GM23338 (cell line): ENCODE measurements around the gene KHSRP. TPM values are rescaled to one million over a fixed set of nuclear protein-coding genes. Genes with fewer than 3 reads are reported as not detected.

ENCODE experiments used
- ATAC-seq: fragments of 200-7000 bp; cut with Tn5 transposase; 3 replicates; pipeline ENCODE4 v1.9.1; 2020
- DNase-seq: peaks from one replicate; pipeline ENCODE4 v3.0.0-alpha.2; 2015; ENCODE audit warnings: low spot score
- H2AFZ ChIP-seq: fragments of 200-600 bp; sonication (generic); 2 replicates; pipeline ENCODE4 v1.8.0; 2016; ENCODE audit warnings: antibody characterized with exemption, mild to moderate bottlenecking, moderate library complexity
- H3F3A ChIP-seq: fragments of 200-600 bp; sonication (generic); replicated peaks from 2 replicates; pipeline ENCODE4 v1.8.0; 2017; ENCODE audit warnings: antibody characterized with exemption, mixed run types, low read depth
- H3K27ac ChIP-seq: fragments of 200-600 bp; sonication (generic); 2 replicates; pipeline ENCODE4 v1.6.1; 2016; ENCODE audit warnings: low read depth
- H3K27me3 ChIP-seq: fragments of 200-600 bp; sonication (generic); 2 replicates; pipeline ENCODE4 v1.8.0; 2016; ENCODE audit warnings: mild to moderate bottlenecking, mixed run types, moderate library complexity; ENCODE audit not compliant: insufficient read depth
- H3K36me3 ChIP-seq: fragments of 200-600 bp; sonication (generic); 2 replicates; pipeline ENCODE4 v1.8.0; 2016; ENCODE audit warnings: mild to moderate bottlenecking; ENCODE audit not compliant: insufficient read depth
- H3K4me1 ChIP-seq: fragments of 200-600 bp; sonication (generic); 2 replicates; pipeline ENCODE4 v1.8.0; 2016; ENCODE audit warnings: mild to moderate bottlenecking, moderate library complexity; ENCODE audit not compliant: insufficient read depth
- H3K4me2 ChIP-seq: fragments of 200-600 bp; sonication (generic); 2 replicates; pipeline ENCODE4 v1.7.1; 2017; ENCODE audit warnings: mixed run types
- H3K4me3 ChIP-seq: fragments of 200-600 bp; sonication (generic); 2 replicates; pipeline ENCODE4 v1.6.1; 2016; ENCODE audit warnings: mixed run types
- H3K79me2 ChIP-seq: fragments of 200-600 bp; sonication (generic); replicated peaks from 2 replicates; pipeline ENCODE4 v1.8.0; 2017; ENCODE audit warnings: mild to moderate bottlenecking; ENCODE audit not compliant: insufficient read depth
- H3K9me2 ChIP-seq: fragments of 200-600 bp; sonication (generic); 2 replicates; pipeline ENCODE4 v1.8.0; 2017; ENCODE audit not compliant: insufficient read depth
- H4K20me1 ChIP-seq: fragments of 200-600 bp; sonication (generic); replicated peaks from 2 replicates; pipeline ENCODE4 v1.8.0; 2017; ENCODE audit warnings: mild to moderate bottlenecking; ENCODE audit not compliant: insufficient read depth
- H3K27ac Mint-ChIP-seq: 2 replicates; pipeline ENCODE4 v1.8.0; 2020; ENCODE audit warnings: inconsistent platforms, mild to moderate bottlenecking, moderate library complexity, mixed read lengths
- H3K27me3 Mint-ChIP-seq: 3 replicates; pipeline ENCODE4 v1.8.0; 2022; ENCODE audit warnings: low read depth, mild to moderate bottlenecking, moderate library complexity, mixed read lengths, inconsistent platforms; ENCODE audit not compliant: insufficient read depth, poor library complexity
- H3K36me3 Mint-ChIP-seq: 3 replicates; pipeline ENCODE4 v1.8.0; 2021; ENCODE audit warnings: low read depth, mild to moderate bottlenecking, inconsistent platforms, moderate library complexity, mixed read lengths
- H3K4me1 Mint-ChIP-seq: 3 replicates; pipeline ENCODE4 v1.8.0; 2020; ENCODE audit warnings: mild to moderate bottlenecking, inconsistent platforms, mixed read lengths
- H3K4me3 Mint-ChIP-seq: 3 replicates; pipeline ENCODE4 v1.8.0; 2021; ENCODE audit warnings: moderate library complexity, mild to moderate bottlenecking, inconsistent platforms, mixed read lengths
- H3K9me3 Mint-ChIP-seq: 3 replicates; pipeline ENCODE4 v1.8.0; 2020; ENCODE audit warnings: moderate library complexity, mild to moderate bottlenecking, inconsistent platforms, mixed read lengths
- EZH2 ChIP-seq: fragments of 200-600 bp; sonication (generic); IDR thresholded peaks from one replicate; pipeline ENCODE4 v1.8.0; 2017; ENCODE audit warnings: antibody characterized with exemption, mild to moderate bottlenecking, low read depth; ENCODE audit not compliant: unreplicated experiment
- JUNB ChIP-seq: IDR thresholded peaks from one replicate; pipeline ENCODE4 v1.6.1; 2016; ENCODE audit warnings: antibody characterized with exemption; ENCODE audit not compliant: unreplicated experiment
- NANOG ChIP-seq: IDR thresholded peaks from 2 replicates; pipeline ENCODE4 v1.6.1; 2016; ENCODE audit warnings: antibody characterized with exemption, borderline replicate concordance
- POLR2AphosphoS5 ChIP-seq: IDR thresholded peaks from 2 replicates; pipeline ENCODE4 v1.6.1; 2016; ENCODE audit warnings: antibody characterized with exemption, low read depth
- STAT1 ChIP-seq: IDR thresholded peaks from one replicate; pipeline ENCODE4 v1.6.1; 2016; ENCODE audit warnings: antibody characterized with exemption; ENCODE audit not compliant: unreplicated experiment
- ZNF114 ChIP-seq: fragments of 250-450 bp; sonication (Bioruptor Pico); IDR thresholded peaks from 2 replicates; pipeline ENCODE4 v1.5.0; 2020; ENCODE audit warnings: mild to moderate bottlenecking, moderate library complexity
- ZNF331 ChIP-seq: fragments of 250-450 bp; sonication (Bioruptor Pico); IDR thresholded peaks from 2 replicates; pipeline ENCODE4 v1.5.0; 2020; ENCODE audit warnings: low read depth, mild to moderate bottlenecking, moderate library complexity
- ZNF462 ChIP-seq: fragments of 250-450 bp; sonication (Bioruptor Pico); IDR thresholded peaks from 2 replicates; pipeline ENCODE4 v1.5.0; 2020; ENCODE audit warnings: mild to moderate bottlenecking, moderate library complexity
- polyA plus RNA-seq: library from polyadenylated mRNA; unstranded; fragments of >200 nt; fragmentation: Nextera tagmentation; extraction: Ambion mirVana; gene quantifications from 2 replicates; pipeline ENCODE4 v1.2.1, GENCODE V29; 2016
- total RNA-seq: library from RNA; depleted of rRNA; stranded (reverse); fragments of >200 nt; shearing (Covaris generic); gene quantifications from 2 replicates; pipeline ENCODE4 v1.2.3, GENCODE V29; 2014

KHSRP gene
- total and polyA plus RNA-seq, 2 experiments from 2014 or later = 129 to 359 TPM

- TF ChIP-seq ZNF462 (CRISPR knock-in tag) (no peak), POLR2AphosphoS5 (no peak), STAT1 (no peak)
These were observed 21.8 kb upstream of the KHSRP start (continued) for GRCh38 chr19:6446452-6446851.

GRCh38 chr19:6443986-6444385, 19.4 kb upstream of the KHSRP start:
- H3K4me1 ChIP-seq = no peaks in the 10 kb centered on the region
- no peak overlapping the region for H3K4me3 ChIP-seq
- Mint-ChIP-seq H3K36me3 (peaks cover 8% of the 10 kb centered on the region), H3K9me3 (peaks cover 2% of the 10 kb centered on the region; the same call in 1 of the 3 replicates), H3K27ac (no peak overlapping the region), H3K4me1 (no peaks in the 10 kb centered on the region), H3K27me3 (peaks cover 3% of the 10 kb centered on the region), H3K4me3 (no peak overlapping the region)
- TF ChIP-seq STAT1 = no peak
- no peak for TF ChIP-seq POLR2AphosphoS5
- no peak for TF ChIP-seq EZH2
- no peak for TF ChIP-seq NANOG
- TF ChIP-seq ZNF114 (CRISPR knock-in tag) = no peak
- no peak for TF ChIP-seq ZNF331
- no peak for TF ChIP-seq JUNB
- no peaks in the 10 kb centered on the region for H3K27me3 ChIP-seq
- no peaks in the 10 kb centered on the region for H3F3A ChIP-seq
- no peak overlapping the region for H2AFZ ChIP-seq
- H3K27ac ChIP-seq = no peak overlapping the region
- no peaks in the 10 kb centered on the region for H3K9me2 ChIP-seq
- DNase-seq = no peak
- ATAC-seq = no peak
- H3K79me2 ChIP-seq = no peaks in the 10 kb centered on the region
- no peaks in the 10 kb centered on the region; the same call in 1 of the 2 replicates for H4K20me1 ChIP-seq
- no peaks in the 10 kb centered on the region for H3K36me3 ChIP-seq
- no peak overlapping the region for H3K4me2 ChIP-seq
